SK-N-SH (cell line): ENCODE measurements around the gene CDC42EP4.

Experiments
- NFIC ChIP-seq: IDR thresholded peaks from 2 replicates; pipeline ENCODE4 v1.4.0; 2012; ENCODE audit warnings: borderline replicate concordance
- NRF1 ChIP-seq: IDR thresholded peaks from 2 replicates; pipeline ENCODE4 v1.6.1; 2012; ENCODE audit warnings: low read depth, mild to moderate bottlenecking, low read length
- RCOR1 ChIP-seq: fragments of 150-350 bp; IDR thresholded peaks from 2 replicates; pipeline ENCODE4 v1.6.1; 2017; ENCODE audit warnings: antibody characterized with exemption, low read length
- YY1 ChIP-seq: IDR thresholded peaks from 2 replicates; pipeline ENCODE4 v1.4.0; 2012; ENCODE audit warnings: low read depth, mild to moderate bottlenecking
- TF ChIP-seq, protein P1 (sequence below): fragments of 200-600 bp; sonication (generic); IDR thresholded peaks from 2 replicates; pipeline ENCODE4 v1.6.1; 2017; ENCODE audit warnings: antibody characterized with exemption, mild to moderate bottlenecking, moderate library complexity

DNA sequence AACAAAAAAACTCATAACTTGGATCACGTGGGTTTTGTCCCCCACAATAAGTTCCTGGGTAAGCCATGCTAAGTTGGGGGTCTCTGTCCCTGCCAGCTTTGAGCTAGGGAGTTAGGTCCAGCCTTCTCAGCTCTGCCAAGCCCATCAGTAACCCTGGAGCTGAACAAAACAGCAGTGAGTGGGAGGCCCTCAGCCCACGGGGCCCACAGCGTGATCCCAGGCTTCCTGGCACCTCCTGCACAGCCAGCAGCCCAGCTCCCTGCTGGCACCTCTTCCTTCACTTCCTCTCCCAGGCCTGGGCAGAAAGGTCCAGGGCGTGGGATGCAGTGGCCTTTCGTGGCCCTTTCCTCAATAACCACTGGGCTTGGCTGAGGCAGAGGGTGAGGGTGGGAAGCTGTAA is 35.5 kb upstream of the CDC42EP4 start:
- no peak for TF ChIP-seq YY1
- TF ChIP-seq NRF1, result no peak
- no peak for TF ChIP-seq RCOR1
- TF ChIP-seq, protein P1, sequence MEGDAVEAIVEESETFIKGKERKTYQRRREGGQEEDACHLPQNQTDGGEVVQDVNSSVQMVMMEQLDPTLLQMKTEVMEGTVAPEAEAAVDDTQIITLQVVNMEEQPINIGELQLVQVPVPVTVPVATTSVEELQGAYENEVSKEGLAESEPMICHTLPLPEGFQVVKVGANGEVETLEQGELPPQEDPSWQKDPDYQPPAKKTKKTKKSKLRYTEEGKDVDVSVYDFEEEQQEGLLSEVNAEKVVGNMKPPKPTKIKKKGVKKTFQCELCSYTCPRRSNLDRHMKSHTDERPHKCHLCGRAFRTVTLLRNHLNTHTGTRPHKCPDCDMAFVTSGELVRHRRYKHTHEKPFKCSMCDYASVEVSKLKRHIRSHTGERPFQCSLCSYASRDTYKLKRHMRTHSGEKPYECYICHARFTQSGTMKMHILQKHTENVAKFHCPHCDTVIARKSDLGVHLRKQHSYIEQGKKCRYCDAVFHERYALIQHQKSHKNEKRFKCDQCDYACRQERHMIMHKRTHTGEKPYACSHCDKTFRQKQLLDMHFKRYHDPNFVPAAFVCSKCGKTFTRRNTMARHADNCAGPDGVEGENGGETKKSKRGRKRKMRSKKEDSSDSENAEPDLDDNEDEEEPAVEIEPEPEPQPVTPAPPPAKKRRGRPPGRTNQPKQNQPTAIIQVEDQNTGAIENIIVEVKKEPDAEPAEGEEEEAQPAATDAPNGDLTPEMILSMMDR, result no peak
- TF ChIP-seq NFIC, result no peak
